ENCODE results near the gene NCKAP5. TPM values are rescaled to one million over a fixed set of nuclear protein-coding genes. Genes with fewer than 3 reads are reported as not detected.

NCKAP5 gene
- total RNA-seq, 3 donors from 2014 or later: 1.9 to 6.3 (median 2.3) TPM

- intact Hi-C loops (cut with DNase I, micrococcal nuclease): no loop called here
- no peaks in the 10 kb centered on the region for H3K4me1 ChIP-seq (ENCODE audit: low read depth)
- ATAC-seq (no peak), DNase-seq (no peak)
- H3K36me3 ChIP-seq (ENCODE audit: low read depth): no peaks in the 10 kb centered on the region
- TF ChIP-seq CTCF (IDR thresholded peaks at IDR 0.05): no peak
- no peaks in the 10 kb centered on the region for H3K9me3 ChIP-seq
- no peak overlapping the region for H3K4me3 ChIP-seq
Measured at GRCh38 chr2:133517876-133518275, 50.4 kb downstream of the NCKAP5 start.

GRCh38 chr2:133516405-133517026 lies 51.7 kb downstream of the NCKAP5 start:
- no peak for ATAC-seq
- Histone ChIP-seq H3K4me3 (no peak overlapping the region), H3K9me3 (no peaks in the 10 kb centered on the region), H3K4me1 (ENCODE audit: low read depth) (no peaks in the 10 kb centered on the region), H3K36me3 (ENCODE audit: low read depth) (no peaks in the 10 kb centered on the region)
- intact Hi-C loops (cut with DNase I, micrococcal nuclease): no loop called here
- TF ChIP-seq CTCF (IDR thresholded peaks at IDR 0.05): no peak
- no peak for DNase-seq

- DNase-seq (no peak), ATAC-seq (no peak)
- intact Hi-C loops (cut with DNase I, micrococcal nuclease): no loop called here
- no peaks in the 10 kb centered on the region for H3K9me3 ChIP-seq
- no peak overlapping the region for H3K4me3 ChIP-seq
- H3K36me3 ChIP-seq (ENCODE audit: low read depth): no peaks in the 10 kb centered on the region
- TF ChIP-seq CTCF (IDR thresholded peaks at IDR 0.05): no peak
- H3K4me1 ChIP-seq (ENCODE audit: low read depth): no peaks in the 10 kb centered on the region
Measured at GRCh38 chr2:133515271-133515670, 53.0 kb downstream of the NCKAP5 start.

GRCh38 chr2:133513893-133514292 lies 54.4 kb downstream of the NCKAP5 start:
- ATAC-seq: no peak

GRCh38 chr2:133512121-133512520 lies 56.1 kb downstream of the NCKAP5 start:
- Histone ChIP-seq H3K36me3 (ENCODE audit: low read depth) (no peaks in the 10 kb centered on the region), H3K4me3 (no peak overlapping the region), H3K9me3 (no peaks in the 10 kb centered on the region), H3K4me1 (ENCODE audit: low read depth) (no peaks in the 10 kb centered on the region)
- intact Hi-C loops (cut with DNase I, micrococcal nuclease): no loop called here
- no peak for TF ChIP-seq CTCF (IDR thresholded peaks at IDR 0.05)
- ATAC-seq: no peak
- no peak for DNase-seq

More at GRCh38 chr2:133513893-133514292, 54.4 kb downstream of the NCKAP5 start:
- Histone ChIP-seq H3K9me3 (no peaks in the 10 kb centered on the region), H3K36me3 (ENCODE audit: low read depth) (no peaks in the 10 kb centered on the region), H3K4me1 (ENCODE audit: low read depth) (no peaks in the 10 kb centered on the region), H3K4me3 (no peak overlapping the region)
- intact Hi-C loops (cut with DNase I, micrococcal nuclease): no loop called here
- TF ChIP-seq CTCF (IDR thresholded peaks at IDR 0.05): no peak
- no peak for DNase-seq

- no peaks in the 10 kb centered on the region for H3K4me1 ChIP-seq (ENCODE audit: low read depth)
- no peak for TF ChIP-seq CTCF (IDR thresholded peaks at IDR 0.05)
- H3K4me3 ChIP-seq: no peak overlapping the region
- intact Hi-C loops (cut with DNase I, micrococcal nuclease): no loop called here
- no peaks in the 10 kb centered on the region for H3K9me3 ChIP-seq
- ATAC-seq (no peak), DNase-seq (no peak)
- no peaks in the 10 kb centered on the region for H3K36me3 ChIP-seq (ENCODE audit: low read depth)
Measured at GRCh38 chr2:133511679-133512078, 56.6 kb downstream of the NCKAP5 start.
